H1 (cell line): Measurements from ENCODE around the gene TEX36.

Experiments
- BACH1 ChIP-seq: IDR thresholded peaks from 2 replicates; pipeline ENCODE4 v1.6.1; 2012; ENCODE audit warnings: low read length, improper control_type of control experiment
- CHD2 ChIP-seq: IDR thresholded peaks from 2 replicates; pipeline ENCODE4 v1.6.1; 2012; ENCODE audit warnings: low read length, improper control_type of control experiment
- CREB1 ChIP-seq: IDR thresholded peaks from 2 replicates; pipeline ENCODE4 v1.6.1; 2012; ENCODE audit warnings: inconsistent platforms
- EP300 ChIP-seq, 2 experiments: IDR thresholded peaks; 1 replicate in 1 of 2; 2 replicates in 1 of 2; pipeline ENCODE4 v1.6.1; 2011 to 2012; ENCODE audit warnings: low read depth in 2 of 2, low read length in 2 of 2, mild to moderate bottlenecking in 2 of 2, borderline replicate concordance in 1 of 2, inconsistent platforms in 1 of 2, moderate library complexity in 1 of 2
- GABPA ChIP-seq: IDR thresholded peaks from 2 replicates; pipeline ENCODE4 v1.6.1; 2011; ENCODE audit warnings: mild to moderate bottlenecking, low read length, moderate library complexity, borderline replicate concordance; ENCODE audit not compliant: insufficient read depth
- MAFK ChIP-seq: IDR thresholded peaks from 2 replicates; pipeline ENCODE4 v1.6.1; 2012; ENCODE audit warnings: low read depth, mild to moderate bottlenecking, improper control_type of control experiment, low read length
- POLR2AphosphoS5 ChIP-seq: IDR thresholded peaks from 2 replicates; pipeline ENCODE4 v1.6.1; 2011; ENCODE audit warnings: low read depth, low read length
- RFX5 ChIP-seq: IDR thresholded peaks from 2 replicates; pipeline ENCODE4 v1.6.1; 2011; ENCODE audit warnings: low read depth, low read length, improper control_type of control experiment, borderline replicate concordance
- TF ChIP-seq, protein P1 (sequence below), 3 experiments: IDR thresholded peaks; 1 replicate in 2 of 3; 2 replicates in 1 of 3; pipeline versions ENCODE4 v1.5.1 to v1.6.1; 2011; ENCODE audit warnings: low read length in 3 of 3, mild to moderate bottlenecking in 3 of 3, inconsistent platforms in 2 of 3, low read depth in 1 of 3, moderate library complexity in 1 of 3; ENCODE audit not compliant: insufficient read depth in 1 of 3; ENCODE audit errors: control extremely low read depth in 1 of 3

DNA sequence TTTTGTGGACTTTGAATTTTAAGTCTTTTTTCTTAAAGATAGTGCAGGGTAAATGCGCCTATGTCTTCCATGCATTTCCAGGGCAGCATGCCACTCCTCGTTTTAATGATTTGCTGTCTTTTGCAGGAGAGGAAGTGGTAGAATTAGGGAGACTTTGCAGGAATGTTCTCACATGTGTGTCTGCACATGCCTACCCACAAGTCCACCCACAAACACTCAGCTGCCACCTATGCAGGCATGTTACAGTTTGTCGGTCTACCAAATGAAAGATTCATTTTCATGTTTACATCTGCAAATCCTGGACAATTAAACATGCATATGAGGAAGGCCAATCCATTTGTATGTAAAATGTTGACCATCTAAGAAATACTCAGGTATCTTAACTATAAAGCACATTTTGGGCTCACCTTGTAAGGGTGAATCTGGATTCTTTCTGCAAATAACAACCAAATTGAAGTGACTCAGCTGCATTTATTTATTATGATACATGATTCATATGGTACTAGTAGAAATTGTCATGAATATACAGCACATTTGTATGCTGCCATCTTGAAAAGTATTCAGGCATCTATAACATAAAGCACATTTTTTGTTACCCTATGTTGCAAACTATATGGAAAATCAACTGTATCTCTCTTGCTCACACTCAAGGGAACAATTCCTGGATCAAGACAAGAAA is 4.7 kb upstream of the TEX36 start:
- no peak for TF ChIP-seq EP300 (IDR thresholded peaks at IDR 0.05; ENCODE audit: borderline replicate concordance in 1 of 2, low read depth in 2 of 2, low read length in 2 of 2)
- no peak for TF ChIP-seq RFX5
- TF ChIP-seq, protein P1, sequence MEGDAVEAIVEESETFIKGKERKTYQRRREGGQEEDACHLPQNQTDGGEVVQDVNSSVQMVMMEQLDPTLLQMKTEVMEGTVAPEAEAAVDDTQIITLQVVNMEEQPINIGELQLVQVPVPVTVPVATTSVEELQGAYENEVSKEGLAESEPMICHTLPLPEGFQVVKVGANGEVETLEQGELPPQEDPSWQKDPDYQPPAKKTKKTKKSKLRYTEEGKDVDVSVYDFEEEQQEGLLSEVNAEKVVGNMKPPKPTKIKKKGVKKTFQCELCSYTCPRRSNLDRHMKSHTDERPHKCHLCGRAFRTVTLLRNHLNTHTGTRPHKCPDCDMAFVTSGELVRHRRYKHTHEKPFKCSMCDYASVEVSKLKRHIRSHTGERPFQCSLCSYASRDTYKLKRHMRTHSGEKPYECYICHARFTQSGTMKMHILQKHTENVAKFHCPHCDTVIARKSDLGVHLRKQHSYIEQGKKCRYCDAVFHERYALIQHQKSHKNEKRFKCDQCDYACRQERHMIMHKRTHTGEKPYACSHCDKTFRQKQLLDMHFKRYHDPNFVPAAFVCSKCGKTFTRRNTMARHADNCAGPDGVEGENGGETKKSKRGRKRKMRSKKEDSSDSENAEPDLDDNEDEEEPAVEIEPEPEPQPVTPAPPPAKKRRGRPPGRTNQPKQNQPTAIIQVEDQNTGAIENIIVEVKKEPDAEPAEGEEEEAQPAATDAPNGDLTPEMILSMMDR (IDR thresholded peaks at IDR 0.05; ENCODE audit: control extremely low read depth in 1 of 3, insufficient read depth in 1 of 3, low read depth in 1 of 3, low read length in 3 of 3) = no peak
- no peak for TF ChIP-seq BACH1
- TF ChIP-seq GABPA = no peak
- TF ChIP-seq MAFK = no peak
- no peak for TF ChIP-seq CHD2
- TF ChIP-seq POLR2AphosphoS5 = no peak
- TF ChIP-seq CREB1 = no peak
